Natural killer cell (primary cell): ENCODE data around the gene IGSF3. TPM values are rescaled to one million over a fixed set of nuclear protein-coding genes. Genes with fewer than 3 reads are reported as not detected.
"Not testable (repeated sequence)": the region's sequence is repeated elsewhere in the genome, so short reads cannot be mapped to it uniquely, and the experiment has no call there.

Source experiments
- ATAC-seq, 3 donors: fragments of 150-1000 bp in 2 of 3; fragments of 200-7000 bp in 1 of 3; cut with Tn5 transposase; 1 replicate in 1 of 3; 2 replicates in 2 of 3; pipeline ENCODE4 v1.10.0; 2021; ENCODE audit warnings: mild to moderate bottlenecking in 2 of 3, moderate library complexity in 2 of 3
- DNase-seq, 2 donors: peaks; one replicate each; pipeline versions ENCODE4 v3.0.0 to v3.0.0-alpha.2; 2013 to 2021; ENCODE audit warnings: mixed read lengths in 1 of 2
- H3K27ac ChIP-seq: one replicate; pipeline ENCODE4 v1.5.1; 2013; ENCODE audit warnings: mild to moderate bottlenecking, low read length
- H3K27me3 ChIP-seq: one replicate; pipeline ENCODE4 v1.6.1; 2013; ENCODE audit warnings: low read length; ENCODE audit not compliant: control insufficient read depth, insufficient read depth
- H3K36me3 ChIP-seq: one replicate; pipeline ENCODE4 v1.6.1; 2013; ENCODE audit warnings: low read length; ENCODE audit not compliant: control insufficient read depth, insufficient read depth
- H3K4me1 ChIP-seq: one replicate; pipeline ENCODE4 v1.6.1; 2013; ENCODE audit warnings: low read length; ENCODE audit not compliant: control insufficient read depth, insufficient read depth
- H3K4me3 ChIP-seq: one replicate; pipeline ENCODE4 v1.5.1; 2013; ENCODE audit warnings: low read length
- H3K9me3 ChIP-seq: one replicate; pipeline ENCODE4 v1.6.1; 2013; ENCODE audit warnings: low read length; ENCODE audit not compliant: control insufficient read depth, insufficient read depth
- H3K27ac Mint-ChIP-seq, 2 donors: one replicate each; pipeline ENCODE4 v1.8.0; 2022; ENCODE audit warnings: mild to moderate bottlenecking in 2 of 2, mixed read lengths in 2 of 2, moderate library complexity in 1 of 2
- H3K27me3 Mint-ChIP-seq, 2 donors: one replicate each; pipeline ENCODE4 v1.8.0; 2022; ENCODE audit warnings: low read depth in 2 of 2, mixed read lengths in 2 of 2
- H3K36me3 Mint-ChIP-seq: one replicate; pipeline ENCODE4 v1.8.0; 2022; ENCODE audit warnings: mixed read lengths
- H3K4me1 Mint-ChIP-seq, 2 donors: one replicate each; pipeline ENCODE4 v1.8.0; 2022; ENCODE audit warnings: mixed read lengths in 2 of 2
- H3K4me3 Mint-ChIP-seq: one replicate; pipeline ENCODE4 v1.8.0; 2022; ENCODE audit warnings: mild to moderate bottlenecking, moderate library complexity, mixed read lengths
- H3K9me3 Mint-ChIP-seq, 2 donors: one replicate each; pipeline ENCODE4 v1.8.0; 2022; ENCODE audit warnings: mixed read lengths in 2 of 2
- WGBS: methylation state at CpG from one replicate; pipeline ENCODE4 v1.1.7; 2013; ENCODE audit warnings: missing lambda C conversion rate; ENCODE audit not compliant: insufficient coverage; 5-methylcytosine and 5-hydroxymethylcytosine counted together
- intact Hi-C: fragments of 100-400 bp; cut with micrococcal nuclease; formaldehyde crosslinking; loops from one replicate; pipeline ENCODE4 v1.14.2; 2022
- total RNA-seq, 4 donors: library from RNA; stranded (reverse); fragments of 120-200 nt in 1 of 4; gene quantifications; one replicate each; pipeline versions ENCODE4 v1.2.3 to v1.2.4, GENCODE V29; 2013 to 2022

The IGSF3 gene
- total RNA-seq, 3 donors from 2014 or later (not counting 1 experiment from before 2014, with no cell fraction given), result 0.05 to 0.14 TPM; not detected in 1

DNA sequence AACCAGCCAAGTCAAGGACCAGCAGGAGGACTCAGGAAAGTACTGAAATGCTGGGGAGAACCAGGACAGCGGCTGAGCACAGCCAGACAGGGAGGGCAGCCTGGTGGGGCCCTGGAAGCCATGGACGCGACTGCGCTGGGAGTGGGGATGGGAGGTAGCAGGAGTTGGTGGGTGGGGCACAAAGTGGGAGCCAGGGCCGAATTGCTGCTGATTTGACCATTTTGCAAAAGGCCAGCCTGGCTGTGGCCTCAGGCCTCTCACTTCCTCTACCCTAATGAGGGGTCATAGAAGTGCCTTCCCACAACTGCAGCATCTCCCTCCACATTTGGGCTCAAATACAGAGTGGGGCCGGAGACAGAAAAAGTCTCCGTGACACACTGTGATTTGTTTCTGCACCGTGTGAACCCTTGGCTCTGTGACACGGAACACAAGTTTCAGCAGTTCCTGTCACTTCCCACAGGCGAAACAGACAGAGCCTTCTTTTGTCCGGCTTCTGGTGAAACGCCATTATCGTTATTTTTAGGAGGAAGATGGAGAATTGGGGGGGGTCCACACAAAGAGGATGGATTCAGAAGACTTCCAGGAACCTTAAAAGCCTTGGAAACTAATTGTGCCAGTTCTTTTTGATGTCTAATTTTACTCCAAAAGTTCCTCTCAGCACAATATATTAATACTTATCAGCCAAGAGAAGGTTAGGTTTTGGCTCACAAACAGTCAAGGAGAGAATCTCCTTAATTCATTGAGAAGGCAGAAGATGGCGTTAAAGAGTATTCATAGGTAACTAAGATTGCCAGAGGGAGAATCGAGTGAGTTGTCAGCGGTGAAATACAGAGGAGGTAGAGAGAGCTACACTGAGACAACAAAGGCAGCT, 21.5 kb downstream of the IGSF3 start:
- 85% methylated on average over 13 of the region's 16 CpGs for WGBS
- H3K4me1 Mint-ChIP-seq, H3K27ac Mint-ChIP-seq, H3K27ac ChIP-seq, H3K4me1 ChIP-seq, ATAC-seq, H3K9me3 ChIP-seq, DNase-seq, H3K36me3 Mint-ChIP-seq, H3K4me3 Mint-ChIP-seq, H3K4me3 ChIP-seq, H3K27me3 ChIP-seq, H3K36me3 ChIP-seq, H3K9me3 Mint-ChIP-seq, intact Hi-C loops: not testable (repeated sequence)
- H3K27me3 Mint-ChIP-seq, result peaks cover 20 to 23% of the 10 kb centered on the region in 2 donors

DNA sequence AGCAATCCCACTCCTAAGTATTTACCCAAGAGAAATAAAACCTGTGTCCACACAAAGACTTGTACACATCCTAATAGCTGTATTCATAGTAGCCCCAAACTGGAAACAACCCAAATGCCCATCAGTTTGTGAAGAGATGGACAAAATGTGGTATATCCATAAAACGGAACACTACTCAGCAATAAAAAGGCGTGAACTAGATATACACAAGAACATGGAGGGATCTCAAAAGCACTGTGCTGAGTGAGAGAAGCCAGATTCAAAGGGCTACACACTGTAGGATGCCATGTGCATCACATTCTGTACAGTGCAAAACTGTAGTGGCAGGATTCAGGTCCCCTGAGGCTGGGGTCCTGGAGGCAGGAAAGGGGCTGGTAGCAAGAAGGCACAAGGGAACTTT, 22.5 kb downstream of the IGSF3 start:
- H3K27me3 ChIP-seq, H3K27ac ChIP-seq, H3K9me3 Mint-ChIP-seq, H3K36me3 ChIP-seq, H3K4me3 Mint-ChIP-seq, H3K4me3 ChIP-seq, ATAC-seq, H3K4me1 Mint-ChIP-seq, intact Hi-C loops, DNase-seq, H3K27ac Mint-ChIP-seq, H3K36me3 Mint-ChIP-seq, H3K4me1 ChIP-seq, H3K9me3 ChIP-seq: not testable (repeated sequence)
- 87% methylated on average over 2 of the region's 2 CpGs for WGBS
- peaks cover 15 to 23% of the 10 kb centered on the region in 2 donors for H3K27me3 Mint-ChIP-seq

DNA sequence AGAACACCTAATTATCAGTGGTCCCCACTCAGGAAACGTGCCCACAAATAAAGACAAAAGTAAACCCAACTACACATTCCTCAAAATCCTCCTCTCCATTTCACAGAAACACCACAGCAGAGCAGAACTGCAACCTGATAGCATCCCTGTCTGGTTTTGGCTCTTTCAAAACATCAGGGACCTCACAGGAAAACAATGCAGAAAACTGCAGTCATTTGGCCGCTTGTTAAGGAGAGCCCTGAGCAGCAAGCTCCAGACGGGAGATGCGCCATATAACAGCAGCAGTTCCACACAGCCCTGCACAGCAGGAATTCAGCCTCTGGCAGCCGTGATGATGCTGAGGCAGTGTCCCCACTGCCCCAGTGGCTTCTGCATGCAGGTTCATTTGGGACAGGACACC, 23.4 kb downstream of the IGSF3 start:
- H3K4me1 ChIP-seq, H3K36me3 ChIP-seq, DNase-seq, intact Hi-C loops, H3K4me3 ChIP-seq, ATAC-seq, H3K27me3 ChIP-seq, H3K27ac Mint-ChIP-seq, H3K4me3 Mint-ChIP-seq, H3K27ac ChIP-seq, H3K9me3 ChIP-seq, H3K9me3 Mint-ChIP-seq, H3K36me3 Mint-ChIP-seq, H3K4me1 Mint-ChIP-seq: not testable (repeated sequence)
- H3K27me3 Mint-ChIP-seq, result peaks cover 10 to 15% of the 10 kb centered on the region in 2 donors
- 84% methylated on average over 5 of the region's 5 CpGs for WGBS

GRCh38 chr1:116643281-116643751, 24.2 kb downstream of the IGSF3 start:
- H3K4me1 ChIP-seq, ATAC-seq, H3K4me1 Mint-ChIP-seq, intact Hi-C loops, H3K36me3 Mint-ChIP-seq, H3K4me3 ChIP-seq, H3K9me3 Mint-ChIP-seq, H3K36me3 ChIP-seq, H3K4me3 Mint-ChIP-seq, H3K27me3 ChIP-seq, DNase-seq, H3K27ac Mint-ChIP-seq, H3K9me3 ChIP-seq, H3K27ac ChIP-seq: not testable (repeated sequence)
- H3K27me3 Mint-ChIP-seq, result peaks cover 17 to 18% of the 10 kb centered on the region in 2 donors
- WGBS, result 87% methylated on average over 12 of the region's 12 CpGs

DNA sequence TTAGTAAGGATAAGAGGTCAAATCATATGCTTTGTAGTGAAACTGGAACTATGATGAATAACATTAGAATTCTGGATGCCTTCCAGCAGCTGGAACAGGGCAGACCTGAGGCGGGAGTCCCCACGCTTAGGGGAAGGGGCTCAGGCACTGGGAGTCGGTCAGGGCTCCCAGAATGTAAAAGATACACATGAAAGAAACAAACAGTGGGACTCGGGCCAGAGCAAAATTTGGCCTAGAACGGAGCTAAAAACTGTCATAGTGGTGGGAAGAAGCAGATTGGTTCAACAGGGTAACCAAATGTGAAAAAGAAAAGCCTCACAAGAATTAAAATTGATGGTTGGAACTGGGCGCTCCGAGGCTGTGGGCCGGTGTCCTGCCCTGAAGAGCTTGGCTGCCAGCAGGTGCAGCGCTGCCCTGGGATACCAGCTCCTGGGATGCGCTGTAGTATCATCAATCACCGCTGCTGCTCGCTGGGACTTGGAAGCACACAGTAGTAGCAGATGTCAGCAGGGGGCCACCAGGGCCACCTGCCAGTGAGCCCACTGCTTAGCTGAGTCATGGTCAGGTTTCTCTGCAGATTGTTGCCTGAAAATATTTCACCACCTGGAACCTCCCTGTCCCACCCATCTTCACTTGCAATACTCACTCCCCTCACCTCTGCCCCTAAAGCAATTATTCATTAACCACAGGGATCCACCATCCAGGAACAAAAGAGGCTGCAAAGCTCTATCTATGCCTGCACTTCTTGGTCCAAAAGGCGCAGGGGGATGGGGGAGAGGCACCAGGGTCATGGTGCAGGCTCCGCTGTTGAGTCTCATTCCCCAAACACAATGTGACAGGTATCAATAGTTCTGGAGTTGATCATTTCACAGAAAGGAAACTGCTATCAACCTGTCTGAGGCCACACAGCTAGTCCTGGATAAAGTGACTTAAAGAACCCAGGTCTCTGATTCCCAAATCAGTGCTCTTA, 24.9 kb downstream of the IGSF3 start:
- WGBS, result 88% methylated on average over 14 of the region's 14 CpGs
- peaks cover 19 to 21% of the 10 kb centered on the region in 2 donors for H3K27me3 Mint-ChIP-seq
- intact Hi-C loops, DNase-seq, H3K27ac Mint-ChIP-seq, H3K27ac ChIP-seq, H3K27me3 ChIP-seq, H3K9me3 ChIP-seq, ATAC-seq, H3K36me3 ChIP-seq, H3K36me3 Mint-ChIP-seq, H3K4me3 Mint-ChIP-seq, H3K4me1 ChIP-seq, H3K4me3 ChIP-seq, H3K4me1 Mint-ChIP-seq, H3K9me3 Mint-ChIP-seq: not testable (repeated sequence)

DNA sequence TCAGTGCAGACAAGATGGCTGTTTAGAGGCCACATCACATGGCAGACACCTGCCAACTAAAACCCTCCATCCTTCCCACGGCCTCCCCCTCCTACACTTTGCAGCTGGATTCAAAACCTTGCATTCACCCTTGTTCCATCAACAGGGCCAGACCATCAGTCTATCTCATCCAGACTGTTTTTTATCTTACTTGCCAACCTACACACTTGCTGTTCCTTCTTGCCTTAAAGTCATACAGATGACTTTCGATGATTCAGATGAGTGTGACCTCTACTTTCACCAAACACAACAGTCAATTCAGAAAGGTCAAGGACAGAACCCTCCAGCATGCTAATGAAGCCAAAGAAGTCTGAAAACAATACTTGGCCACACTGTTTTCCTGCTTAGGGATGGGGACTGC, 29.9 kb downstream of the IGSF3 start:
- H3K27ac Mint-ChIP-seq, H3K36me3 ChIP-seq, H3K4me1 ChIP-seq, H3K36me3 Mint-ChIP-seq, H3K4me3 ChIP-seq, H3K4me1 Mint-ChIP-seq, H3K9me3 Mint-ChIP-seq, H3K4me3 Mint-ChIP-seq, DNase-seq, H3K9me3 ChIP-seq, H3K27me3 ChIP-seq, ATAC-seq, H3K27ac ChIP-seq, intact Hi-C loops: not testable (repeated sequence)
- 84% methylated on average over 1 of the region's 2 CpGs for WGBS
- peaks cover 17 to 19% of the 10 kb centered on the region in 2 donors for H3K27me3 Mint-ChIP-seq

GRCh38 chr1:116636584-116636983, 30.9 kb downstream of the IGSF3 start:
- DNase-seq, H3K27ac ChIP-seq, H3K9me3 Mint-ChIP-seq, H3K4me1 Mint-ChIP-seq, H3K9me3 ChIP-seq, H3K27me3 ChIP-seq, intact Hi-C loops, H3K4me3 ChIP-seq, H3K4me3 Mint-ChIP-seq, H3K27ac Mint-ChIP-seq, H3K4me1 ChIP-seq, H3K36me3 Mint-ChIP-seq, ATAC-seq, H3K36me3 ChIP-seq: not testable (repeated sequence)
- 100% methylated on average over 2 of the region's 6 CpGs for WGBS
- H3K27me3 Mint-ChIP-seq, result peaks cover 17% of the 10 kb centered on the region in 2 donors
